Esophagus muscularis mucosa (tissue), 4 donors: Measurements from ENCODE around the gene MRM2. TPM values are rescaled to one million over a fixed set of nuclear protein-coding genes. Genes with fewer than 3 reads are reported as not detected.

Experiments used
- DNase-seq: peaks from one replicate; pipeline ENCODE4 v3.0.0-alpha.2; 2017; ENCODE audit errors: extremely low spot score
- H3K27ac ChIP-seq, 4 donors: fragments of 200-600 bp; sonication (generic); replicated peaks in 1 of 4; 1 replicate in 3 of 4; 2 replicates in 1 of 4; pipeline ENCODE4 v1.5.1; 2016 to 2019; ENCODE audit warnings: mild to moderate bottlenecking in 1 of 4
- H3K27me3 ChIP-seq, 4 donors: fragments of 200-600 bp; sonication (generic); one replicate each; pipeline versions ENCODE4 v1.5.1 to v1.6.0; 2016 to 2019
- H3K36me3 ChIP-seq, 4 donors: fragments of 200-600 bp; sonication (generic); one replicate each; pipeline ENCODE4 v1.5.1; 2016 to 2019
- H3K4me1 ChIP-seq, 4 donors: fragments of 200-600 bp; sonication (generic); one replicate each; pipeline ENCODE4 v1.5.1; 2016 to 2019
- H3K4me3 ChIP-seq, 4 donors: fragments of 200-600 bp; sonication (generic); 1 replicate in 2 of 4; 2 replicates in 2 of 4; pipeline ENCODE4 v1.5.1; 2016 to 2019; ENCODE audit warnings: mild to moderate bottlenecking in 4 of 4, moderate library complexity in 1 of 4
- H3K9me3 ChIP-seq, 4 donors: fragments of 200-600 bp; sonication (generic); 1 replicate in 3 of 4; 2 replicates in 1 of 4; pipeline ENCODE4 v1.5.1; 2016 to 2019
- CTCF ChIP-seq, 3 experiments: fragments of 200-600 bp in 2 of 3; fragments of 450-650 bp in 1 of 3; sonication (generic) in 2 of 3; IDR thresholded peaks; one replicate each; pipeline ENCODE4 v1.5.1; 2017 to 2019; ENCODE audit warnings: antibody characterized with exemption in 3 of 3, mild to moderate bottlenecking in 2 of 3, moderate library complexity in 1 of 3
- EP300 ChIP-seq: sonication (generic); formaldehyde crosslinking; IDR thresholded peaks from one replicate; pipeline ENCODE4 v1.6.1; 2017; ENCODE audit warnings: antibody characterized with exemption
- POLR2A ChIP-seq: fragments of 450-650 bp; IDR thresholded peaks from one replicate; pipeline ENCODE4 v1.6.1; 2017; ENCODE audit warnings: antibody characterized with exemption, moderate library complexity, mild to moderate bottlenecking, low read depth
- POLR2AphosphoS5 ChIP-seq, 2 donors: sonication (generic); formaldehyde crosslinking; IDR thresholded peaks; one replicate each; pipeline ENCODE4 v1.6.1; 2017; ENCODE audit warnings: antibody characterized with exemption in 2 of 2
- WGBS: methylation state at CpG from one replicate; pipeline ENCODE4 v1.1.5; 2018; 5-methylcytosine and 5-hydroxymethylcytosine counted together
- intact Hi-C: fragments of 100-400 bp; cut with DNase I; formaldehyde crosslinking; loops from one replicate; pipeline ENCODE4 v1.15.1; 2023
- total RNA-seq, 4 donors: library from RNA; depleted of rRNA; stranded (reverse); fragments of >200 nt; gene quantifications; one replicate each; pipeline versions ENCODE4 v1.1.0 to v1.2.1, GENCODE V29; 2016

MRM2 gene
- total RNA-seq, 4 donors from 2014 or later: 13.3 to 20.3 (median 16.5) TPM

GRCh38 chr7:2200584-2200980 is 41.4 kb downstream of the MRM2 start:
- peaks cover 6 to 52% (median 31%) of the 10 kb centered on the region in 4 donors for H3K36me3 ChIP-seq
- no peaks in the 10 kb centered on the region for H3K9me3 ChIP-seq
- H3K27me3 ChIP-seq: no peaks in the 10 kb centered on the region
- no peak overlapping the region for H3K4me3 ChIP-seq
- no peak for TF ChIP-seq POLR2A
- TF ChIP-seq CTCF (IDR thresholded peaks at IDR 0.05): no peak
- TF ChIP-seq EP300: no peak
- WGBS: 98% methylated on average over 17 of the region's 18 CpGs
- peaks cover 35 to 44% (median 40%) of the 10 kb centered on the region in 4 donors for H3K4me1 ChIP-seq
- DNase-seq: no peak
- H3K27ac ChIP-seq: no peak overlapping the region
- intact Hi-C loops: no loop called here

- peaks cover 6 to 57% (median 33%) of the 10 kb centered on the region in 4 donors for H3K36me3 ChIP-seq
- H3K27ac ChIP-seq: no peak overlapping the region
- H3K27me3 ChIP-seq: no peaks in the 10 kb centered on the region
- H3K9me3 ChIP-seq: no peaks in the 10 kb centered on the region
- H3K4me1 ChIP-seq: peaks cover 33 to 40% (median 37%) of the 10 kb centered on the region in 4 donors
- TF ChIP-seq EP300 (no peak), POLR2AphosphoS5 (IDR thresholded peaks at IDR 0.05) (no peak), POLR2A (no peak), CTCF (IDR thresholded peaks at IDR 0.05) (no peak)
- WGBS: 93% methylated on average over 22 of the region's 25 CpGs
- H3K4me3 ChIP-seq: no peak overlapping the region
- DNase-seq: no peak
- intact Hi-C loops: no loop called here
Observed at GRCh38 chr7:2199956-2200583, 41.9 kb downstream of the MRM2 start.

GRCh38 chr7:2199528-2199927 is 42.5 kb downstream of the MRM2 start:
- H3K9me3 ChIP-seq: no peaks in the 10 kb centered on the region
- no peaks in the 10 kb centered on the region for H3K27me3 ChIP-seq
- 93% methylated on average over 13 of the region's 16 CpGs for WGBS
- no peak overlapping the region for H3K4me3 ChIP-seq
- TF ChIP-seq CTCF (IDR thresholded peaks at IDR 0.05) (no peak), EP300 (no peak)
- H3K4me1 ChIP-seq: peaks cover 28 to 38% (median 32%) of the 10 kb centered on the region in 4 donors
- H3K36me3 ChIP-seq: peaks cover 6 to 57% (median 33%) of the 10 kb centered on the region in 4 donors
- intact Hi-C loops: no loop called here
- H3K27ac ChIP-seq: no peak overlapping the region
- no peak for DNase-seq

GRCh38 chr7:2198760-2199159 is 43.2 kb downstream of the MRM2 start:
- intact Hi-C loops: no loop called here
- Histone ChIP-seq H3K4me3 (no peak overlapping the region), H3K36me3 (peaks cover 6 to 57% (median 33%) of the 10 kb centered on the region in 4 donors), H3K4me1 (peaks cover 20 to 31% (median 25%) of the 10 kb centered on the region in 4 donors), H3K9me3 (no peaks in the 10 kb centered on the region), H3K27me3 (no peaks in the 10 kb centered on the region), H3K27ac (no peak overlapping the region)
- WGBS: 79% methylated on average over 4 of the region's 10 CpGs
- TF ChIP-seq POLR2AphosphoS5 (IDR thresholded peaks at IDR 0.05): no peak
- no peak for TF ChIP-seq EP300
- TF ChIP-seq CTCF (IDR thresholded peaks at IDR 0.05): no peak
- no peak for TF ChIP-seq POLR2A
- DNase-seq: no peak

GRCh38 chr7:2198206-2198605 is 43.8 kb downstream of the MRM2 start:
- Histone ChIP-seq H3K27ac (no peak overlapping the region), H3K27me3 (no peaks in the 10 kb centered on the region), H3K9me3 (no peaks in the 10 kb centered on the region), H3K4me1 (peaks cover 14 to 25% (median 19%) of the 10 kb centered on the region in 4 donors), H3K36me3 (peaks cover 6 to 57% (median 36%) of the 10 kb centered on the region in 4 donors), H3K4me3 (no peak overlapping the region)
- no peak for TF ChIP-seq EP300
- TF ChIP-seq POLR2AphosphoS5 (IDR thresholded peaks at IDR 0.05): no peak
- no peak for TF ChIP-seq POLR2A
- no peak for TF ChIP-seq CTCF (IDR thresholded peaks at IDR 0.05)
- intact Hi-C loops: no loop called here
- no peak for DNase-seq
- WGBS: 97% methylated on average over 11 of the region's 15 CpGs
